RWPE1 (cell line): ENCODE measurements around the gene RPS27.
A peak's percentile ranks its signal among the peaks of the same experiment; 100 is the strongest.

Source experiments
- CTCF ChIA-PET: fragments of 350-600 bp; sonication (Branson Sonifier 250); formaldehyde crosslinking; extraction: SDS; loops from one replicate; lab custom pipeline; 2021; lab: Yijun Ruan, JAX
- POLR2A ChIA-PET: fragments of 400-600 bp; formaldehyde crosslinking; extraction: SDS; loops from one replicate; lab custom pipeline; 2020; ENCODE audit warnings: antibody characterized with exemption; ENCODE audit not compliant: low non-redundant PET; lab: Yijun Ruan, JAX
- DNase-seq: peaks from one replicate; pipeline ENCODE4 v3.0.0; 2012; ENCODE audit warnings: low spot score
- H3K27ac ChIP-seq: fragments of 450-650 bp; 2 replicates; pipeline ENCODE4 v1.5.1; 2017
- TF ChIP-seq, protein P1 (sequence below): fragments of 450-650 bp; conservative IDR thresholded peaks from 2 replicates; pipeline ENCODE4 v1.5.1; 2017; ENCODE audit warnings: low read depth, mild to moderate bottlenecking

The RPS27 gene

GRCh38 chr1:153984123-153984894, 6.3 kb upstream of the RPS27 start:
- H3K27ac ChIP-seq = no peak overlapping the region
- POLR2A ChIA-PET = no interaction called here
- no peak for DNase-seq
- CTCF ChIA-PET = interaction anchor here (0.6 kb wide), 1 partner anchor 248 kb away, joined by 5 read pairs; no protein-coding TSS in a partner anchor
- TF ChIP-seq, protein P1, sequence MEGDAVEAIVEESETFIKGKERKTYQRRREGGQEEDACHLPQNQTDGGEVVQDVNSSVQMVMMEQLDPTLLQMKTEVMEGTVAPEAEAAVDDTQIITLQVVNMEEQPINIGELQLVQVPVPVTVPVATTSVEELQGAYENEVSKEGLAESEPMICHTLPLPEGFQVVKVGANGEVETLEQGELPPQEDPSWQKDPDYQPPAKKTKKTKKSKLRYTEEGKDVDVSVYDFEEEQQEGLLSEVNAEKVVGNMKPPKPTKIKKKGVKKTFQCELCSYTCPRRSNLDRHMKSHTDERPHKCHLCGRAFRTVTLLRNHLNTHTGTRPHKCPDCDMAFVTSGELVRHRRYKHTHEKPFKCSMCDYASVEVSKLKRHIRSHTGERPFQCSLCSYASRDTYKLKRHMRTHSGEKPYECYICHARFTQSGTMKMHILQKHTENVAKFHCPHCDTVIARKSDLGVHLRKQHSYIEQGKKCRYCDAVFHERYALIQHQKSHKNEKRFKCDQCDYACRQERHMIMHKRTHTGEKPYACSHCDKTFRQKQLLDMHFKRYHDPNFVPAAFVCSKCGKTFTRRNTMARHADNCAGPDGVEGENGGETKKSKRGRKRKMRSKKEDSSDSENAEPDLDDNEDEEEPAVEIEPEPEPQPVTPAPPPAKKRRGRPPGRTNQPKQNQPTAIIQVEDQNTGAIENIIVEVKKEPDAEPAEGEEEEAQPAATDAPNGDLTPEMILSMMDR = no peak

DNA sequence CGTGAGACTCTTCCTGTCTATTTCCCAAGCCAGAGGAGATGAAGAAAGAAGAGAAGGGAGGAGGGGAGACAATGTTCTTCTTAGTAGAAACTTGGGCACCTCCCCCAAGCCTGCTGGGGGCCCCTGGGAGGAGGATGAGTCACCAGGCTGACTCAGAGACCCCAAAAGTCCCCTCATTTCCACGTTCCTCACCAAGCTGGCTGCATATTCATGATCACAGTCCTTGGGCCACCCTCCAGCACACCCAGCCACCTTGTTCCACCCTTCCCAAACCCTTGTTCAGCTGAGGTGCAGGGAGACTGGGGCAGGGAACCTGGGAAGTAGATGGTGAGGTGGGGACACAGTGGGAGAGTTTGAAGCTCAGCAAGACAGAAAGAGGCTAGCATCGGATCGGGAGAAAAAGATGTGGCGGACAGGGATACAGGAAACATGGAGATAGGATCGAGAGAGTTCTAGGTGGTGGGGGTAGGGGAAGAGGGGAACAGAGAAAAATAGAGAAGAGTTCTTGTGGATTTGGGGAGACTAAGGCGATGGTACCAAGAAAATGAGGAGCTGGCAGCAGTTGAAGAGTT, 5.1 kb upstream of the RPS27 start:
- ChIA-PET POLR2A (interaction anchor here (1.2 kb wide), 1 partner anchor 18 kb away, joined by 3 read pairs; the partner anchor contains the start of gene CREB3L4), CTCF (interaction anchor here (0.6 to 3.6 kb wide), 3 partner anchors 39 to 340 kb away, joined by 5 to 18 read pairs (median 6); no protein-coding TSS in a partner anchor)
- peak overlapping the region; percentile 84 for H3K27ac ChIP-seq
- DNase-seq = no peak
- TF ChIP-seq, protein P1 = no peak

DNA sequence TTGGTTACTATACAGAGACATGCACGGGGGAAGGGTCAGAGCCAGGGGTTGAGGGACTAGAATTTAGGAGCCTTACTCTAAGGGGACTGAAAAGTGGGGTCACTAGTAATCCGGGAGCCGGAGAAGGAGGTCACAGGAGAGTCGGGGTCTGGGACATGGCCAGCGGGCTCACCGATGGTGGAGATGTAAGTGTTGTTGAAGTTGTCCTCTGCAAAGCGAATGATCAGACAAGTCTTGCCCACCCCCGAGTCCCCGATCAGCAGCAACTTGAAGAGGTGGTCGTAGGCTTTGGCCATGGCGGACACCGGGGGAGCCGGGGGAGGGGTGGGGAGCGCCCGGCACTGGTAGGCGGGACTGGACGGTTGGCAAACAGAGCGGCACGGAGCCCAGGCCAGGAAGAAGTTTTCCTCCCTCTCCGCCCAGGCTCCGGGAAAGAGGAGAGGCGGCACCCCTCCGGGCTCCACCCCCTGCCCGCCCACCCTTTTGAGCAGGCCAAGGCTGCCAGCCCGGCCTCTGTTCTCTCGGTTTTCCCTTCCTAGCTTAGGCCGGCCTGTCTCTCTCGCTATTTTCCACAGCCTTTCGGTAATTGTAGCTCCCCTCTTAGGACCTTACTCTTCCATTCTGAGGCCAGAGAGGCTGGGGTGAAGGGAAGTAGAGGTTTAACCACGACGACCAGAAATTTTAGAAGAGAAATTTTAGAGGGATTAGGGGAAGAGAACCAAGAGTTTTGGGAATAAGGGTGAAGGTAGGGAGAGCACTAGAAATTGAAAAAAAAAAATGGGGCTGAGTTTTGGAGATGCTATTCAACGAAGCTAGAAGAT, 4.4 kb upstream of the RPS27 start, which contains the start of gene RAB13:
Gene RAB13 (minus strand): TSS at position 399 of the 821 bp plus-strand sequence. CDS start 103 bp downstream, at position 296.
- TF ChIP-seq, protein P1 = no peak
- CTCF ChIA-PET = interaction anchor here (0.5 to 3.6 kb wide), 24 partner anchors 8 to 632 kb away, joined by 3 to 18 read pairs (median 4); partner anchors contain the start of genes CREB3L4, HAX1, JTB and S100A9
- POLR2A ChIA-PET = interaction anchor here (1.2 kb wide), 2 partner anchors 19 to 23 kb away, joined by 3 to 4 read pairs; partner anchors contain the start of genes CREB3L4 and SLC39A1
- peak; percentile 93 for DNase-seq
- H3K27ac ChIP-seq = peak within 1 kb of the TSS; percentile 84

GRCh38 chr1:153987621-153988020, 2.9 kb upstream of the RPS27 start:
- ChIA-PET POLR2A (no interaction called here), CTCF (interaction anchor here (0.7 to 3.6 kb wide), 5 partner anchors 35 to 564 kb away, joined by 3 to 18 read pairs (median 3); no protein-coding TSS in a partner anchor)
- TF ChIP-seq, protein P1 = no peak
- no peak for DNase-seq
- H3K27ac ChIP-seq = peak overlapping the region; percentile 77

- DNase-seq = no peak
- CTCF ChIA-PET = interaction anchor here (0.8 kb wide), 1 partner anchor 170 kb away, joined by 4 read pairs; no protein-coding TSS in a partner anchor
These were observed 629 bp downstream of the RPS27 start for GRCh38 chr1:153991151-153991630.

More at GRCh38 chr1:153991151-153991630, 629 bp downstream of the RPS27 start:
- POLR2A ChIA-PET = interaction anchor here (0.6 to 1.5 kb wide), 4 partner anchors 8 to 28 kb away, joined by 3 to 7 read pairs (median 3); no protein-coding TSS in a partner anchor
- peak overlapping the region; percentile 80 for H3K27ac ChIP-seq
- TF ChIP-seq, protein P1 = no peak
